Naive thymus-derived CD8-positive, alpha-beta T cell (primary cell): ENCODE measurements around the gene EXT2. TPM values are rescaled to one million over a fixed set of nuclear protein-coding genes. Genes with fewer than 3 reads are reported as not detected.

Source experiments
- ATAC-seq, 2 donors: fragments of 150-1000 bp; cut with Tn5 transposase in 1 of 2; sonication (Bioruptor Pico), chemical (Tn5 transposase) in 1 of 2; 1 replicate in 1 of 2; 2 replicates in 1 of 2; pipeline ENCODE4 v1.10.0; 2021; ENCODE audit warnings: mild to moderate bottlenecking in 2 of 2, moderate library complexity in 2 of 2
- POLR2A ChIA-PET: fragments of 350-600 bp; sonication (Branson Sonifier 250); formaldehyde crosslinking; loops from one replicate; lab custom pipeline; 2021; ENCODE audit warnings: antibody characterized with exemption; lab: Charles Lee
- DNase-seq, 10 donors: peaks; one replicate each; pipeline versions ENCODE4 v3.0.0 to v3.0.0-alpha.2; 2020 to 2022
- H3K27ac Mint-ChIP-seq, 10 donors: one replicate each; pipeline ENCODE4 v1.8.0; 2020 to 2022; ENCODE audit warnings: mild to moderate bottlenecking in 10 of 10, mixed read lengths in 10 of 10, moderate library complexity in 4 of 10, inconsistent platforms in 1 of 10
- H3K27me3 Mint-ChIP-seq, 5 donors: one replicate each; pipeline ENCODE4 v1.8.0; 2021 to 2022; ENCODE audit warnings: mixed read lengths in 5 of 5
- H3K36me3 Mint-ChIP-seq, 3 donors: one replicate each; pipeline ENCODE4 v1.8.0; 2020 to 2022; ENCODE audit warnings: mixed read lengths in 3 of 3, mild to moderate bottlenecking in 2 of 3, inconsistent platforms in 1 of 3
- H3K4me1 Mint-ChIP-seq, 4 donors: one replicate each; pipeline ENCODE4 v1.8.0; 2021 to 2022; ENCODE audit warnings: mixed read lengths in 4 of 4
- H3K4me3 Mint-ChIP-seq, 10 donors: one replicate each; pipeline ENCODE4 v1.8.0; 2020 to 2022; ENCODE audit warnings: mild to moderate bottlenecking in 10 of 10, mixed read lengths in 10 of 10, moderate library complexity in 6 of 10, inconsistent platforms in 1 of 10
- H3K9me3 Mint-ChIP-seq, 9 donors: one replicate each; pipeline ENCODE4 v1.8.0; 2020 to 2022; ENCODE audit warnings: mixed read lengths in 9 of 9, mild to moderate bottlenecking in 3 of 9, inconsistent platforms in 1 of 9, moderate library complexity in 1 of 9
- polyA plus RNA-seq, 3 donors: library from polyadenylated mRNA; unstranded; fragments of 300-500 nt; fragmentation: Illumina TruSeq; gene quantifications; one replicate each; pipeline ENCODE4 v1.2.3, GENCODE V29; 2021
- total RNA-seq, 8 experiments: library from RNA in 2 of 8; stranded (reverse) in 2 of 8; gene quantifications; one replicate each; pipeline ENCODE4 v1.2.3 and lab custom pipeline; 2021 to 2026

Gene EXT2
- total and polyA plus RNA-seq, 5 experiments from 2014 or later, result 27.3 to 39.5 (median 30.6) TPM

GRCh38 chr11:44185522-44185921 is 90.0 kb downstream of the EXT2 start:
- DNase-seq (no peak), ATAC-seq (no peak)
- Mint-ChIP-seq H3K4me1 (peaks cover 5 to 9% (median 7%) of the 10 kb centered on the region in 4 donors), H3K36me3 (peaks cover 34 to 66% (median 65%) of the 10 kb centered on the region in 3 donors), H3K4me3 (no peak overlapping the region), H3K27me3 (no peaks in the 10 kb centered on the region), H3K27ac (no peak overlapping the region), H3K9me3 (peaks cover 4 to 26% (median 20%) of the 10 kb centered on the region in 9 donors)
- POLR2A ChIA-PET, result no interaction called here

DNA sequence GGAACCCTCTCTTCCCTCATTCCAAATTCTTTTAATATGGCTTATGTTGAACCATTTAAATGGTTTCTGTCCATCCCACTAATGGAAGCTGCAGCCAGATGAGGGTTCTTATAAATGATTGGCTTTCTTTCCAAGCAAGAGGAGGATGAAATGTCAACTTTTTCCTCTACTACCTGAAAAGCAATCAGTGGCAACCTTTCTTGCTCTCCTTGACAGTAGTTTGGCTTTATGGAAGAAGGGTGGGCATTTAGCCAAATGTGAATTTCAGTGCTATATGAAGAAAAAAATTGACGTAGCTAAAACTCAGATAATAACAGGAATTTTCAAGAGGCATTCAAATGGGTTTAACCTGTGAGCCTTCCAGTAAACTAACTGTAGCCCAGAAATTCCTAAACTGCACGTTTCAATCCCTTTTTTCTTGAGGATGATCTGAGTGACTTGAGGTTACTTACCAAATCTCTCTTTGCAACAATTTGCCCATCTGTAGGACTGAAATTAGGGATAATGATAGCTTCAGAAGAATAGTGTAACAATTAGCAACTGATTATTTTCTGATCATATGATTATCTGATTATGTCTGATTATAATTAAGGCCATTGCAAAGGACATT is 90.9 kb downstream of the EXT2 start:
- Mint-ChIP-seq H3K4me1 (peaks cover 5 to 9% (median 7%) of the 10 kb centered on the region in 4 donors), H3K36me3 (peaks cover 32 to 66% (median 57%) of the 10 kb centered on the region in 3 donors), H3K27ac (no peak overlapping the region), H3K9me3 (peaks cover 4 to 26% (median 20%) of the 10 kb centered on the region in 9 donors), H3K4me3 (no peak overlapping the region), H3K27me3 (no peaks in the 10 kb centered on the region)
- no peak for DNase-seq
- POLR2A ChIA-PET, result interaction anchor here (0.7 kb wide), 1 partner anchor 1285 kb away, joined by 3 read pairs; no protein-coding TSS in a partner anchor
- no peak for ATAC-seq

DNA sequence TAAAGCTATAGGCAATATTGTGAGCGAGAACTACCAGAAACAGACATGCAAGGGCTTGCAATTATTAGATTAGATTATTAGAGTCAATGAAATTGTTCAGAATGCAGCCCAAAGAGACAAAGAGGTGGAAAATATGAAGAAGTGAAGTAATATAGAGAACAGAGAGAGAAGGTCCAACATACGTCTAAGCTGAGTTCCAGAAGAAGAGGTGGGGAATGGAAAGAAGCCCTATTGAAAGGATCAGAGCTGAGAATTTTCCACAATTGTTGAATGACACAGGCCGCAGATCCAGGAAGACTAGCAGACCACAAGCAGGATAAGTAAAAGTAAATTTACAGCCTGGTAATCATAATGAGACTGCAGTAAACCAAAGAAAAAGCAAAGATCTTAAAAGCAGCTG is 93.2 kb downstream of the EXT2 start:
- Mint-ChIP-seq H3K4me3 (peak overlapping the region in 1 of 10 donors; percentile 33), H3K27ac (no peak overlapping the region), H3K27me3 (no peaks in the 10 kb centered on the region), H3K4me1 (peaks cover 0 to 7% (median 6%) of the 10 kb centered on the region in 4 donors), H3K36me3 (peaks cover 40 to 72% (median 59%) of the 10 kb centered on the region in 3 donors), H3K9me3 (peaks cover 4 to 26% (median 20%) of the 10 kb centered on the region in 9 donors)
- POLR2A ChIA-PET, result no interaction called here
- no peak for DNase-seq
- no peak for ATAC-seq

DNA sequence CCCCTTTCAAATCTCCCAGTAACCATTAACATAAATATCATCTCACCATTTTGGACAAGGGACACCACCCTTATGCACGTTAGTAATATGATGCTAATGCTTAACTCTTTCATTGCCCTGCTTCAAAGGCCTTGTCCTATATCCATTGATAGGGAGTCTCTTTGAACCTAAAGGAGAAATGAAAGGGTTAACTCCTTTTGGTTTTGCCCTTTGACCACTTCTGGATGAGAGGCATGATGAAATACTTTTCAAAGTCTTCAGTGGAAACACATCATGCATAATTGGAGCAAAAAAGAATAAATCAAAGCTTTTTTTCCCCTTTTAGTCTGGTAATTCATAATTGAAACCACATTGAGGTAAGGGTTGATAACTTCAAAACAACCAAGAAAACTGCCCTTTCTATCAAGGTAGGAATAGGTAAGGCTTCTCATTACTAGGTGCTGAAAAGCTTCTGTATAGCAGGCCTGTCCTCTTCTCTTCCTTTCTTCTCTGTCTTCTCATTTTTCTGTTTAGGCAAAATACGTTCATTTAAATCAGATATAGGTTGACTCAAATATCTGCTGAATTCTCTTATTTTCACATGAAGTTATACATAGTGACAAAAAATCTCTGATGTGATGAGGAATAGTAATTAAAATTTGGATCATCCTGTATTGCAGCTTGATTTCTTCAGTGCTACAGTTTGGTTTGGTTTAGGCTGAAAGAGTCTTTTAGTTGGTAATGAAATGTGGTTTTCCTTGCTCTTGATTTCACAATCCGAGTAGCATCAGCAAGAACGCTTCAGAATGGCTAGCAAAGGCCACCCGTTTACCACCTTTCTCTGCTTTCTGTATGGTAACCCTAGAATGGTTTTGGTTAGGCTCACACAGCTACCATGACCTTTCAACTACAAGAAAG is 94.8 kb downstream of the EXT2 start:
- Mint-ChIP-seq H3K27me3 (no peaks in the 10 kb centered on the region), H3K27ac (no peak overlapping the region), H3K4me3 (no peak overlapping the region), H3K9me3 (peaks cover 4 to 26% (median 20%) of the 10 kb centered on the region in 9 donors), H3K4me1 (peaks cover 0 to 7% (median 4%) of the 10 kb centered on the region in 4 donors), H3K36me3 (peaks cover 52 to 75% (median 60%) of the 10 kb centered on the region in 3 donors)
- DNase-seq (no peak), ATAC-seq (no peak)
- POLR2A ChIA-PET, result no interaction called here

GRCh38 chr11:44190883-44191230 is 95.4 kb downstream of the EXT2 start:
- peaks cover 48 to 77% (median 57%) of the 10 kb centered on the region in 3 donors for H3K36me3 Mint-ChIP-seq
- H3K4me1 Mint-ChIP-seq, result peaks cover 0 to 7% (median 3%) of the 10 kb centered on the region in 4 donors
- H3K27ac Mint-ChIP-seq, result no peak overlapping the region
- POLR2A ChIA-PET, result no interaction called here
- peaks cover 4 to 25% (median 20%) of the 10 kb centered on the region in 9 donors for H3K9me3 Mint-ChIP-seq
- H3K27me3 Mint-ChIP-seq, result no peaks in the 10 kb centered on the region
- DNase-seq (no peak), ATAC-seq (no peak)
- H3K4me3 Mint-ChIP-seq, result no peak overlapping the region

DNA sequence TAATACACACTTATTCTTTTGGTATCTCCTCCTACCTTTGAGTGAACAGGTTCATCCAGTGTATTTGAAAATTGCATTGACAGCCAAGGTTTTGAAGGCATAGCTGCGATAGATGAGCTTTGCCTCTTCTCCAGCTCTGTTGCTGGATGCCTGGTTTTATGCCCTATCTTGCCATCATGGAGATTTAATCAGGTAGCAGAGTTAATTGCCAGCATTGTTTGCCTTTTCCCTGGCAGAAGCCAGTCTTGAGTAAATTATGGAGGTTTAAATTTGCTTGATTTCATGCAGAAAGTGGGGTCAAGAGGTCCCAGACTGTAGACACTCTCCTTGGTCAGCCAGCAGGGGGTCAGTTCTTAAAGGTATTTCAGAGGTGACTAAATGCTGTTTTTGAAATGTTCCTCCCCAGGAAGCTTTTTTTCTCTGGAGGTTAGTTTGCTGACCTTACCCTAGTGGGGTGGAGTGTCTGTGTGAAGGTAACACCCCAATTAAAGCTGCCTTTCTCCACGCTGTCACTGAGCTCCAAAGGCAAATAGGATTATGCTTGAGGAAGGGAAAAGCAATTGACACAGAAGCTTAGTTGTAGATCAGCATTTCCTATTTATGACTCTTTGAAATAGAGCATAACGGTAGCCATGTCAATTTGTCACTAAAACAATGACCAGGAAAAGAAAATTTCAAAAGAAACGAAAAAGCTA is 96.0 kb downstream of the EXT2 start:
- peaks cover 4 to 28% (median 20%) of the 10 kb centered on the region in 9 donors for H3K9me3 Mint-ChIP-seq
- ATAC-seq (no peak), DNase-seq (no peak)
- peaks cover 0 to 7% (median 3%) of the 10 kb centered on the region in 4 donors for H3K4me1 Mint-ChIP-seq
- POLR2A ChIA-PET, result no interaction called here
- H3K27ac Mint-ChIP-seq, result no peak overlapping the region
- no peaks in the 10 kb centered on the region for H3K27me3 Mint-ChIP-seq
- no peak overlapping the region for H3K4me3 Mint-ChIP-seq
- peaks cover 49 to 76% (median 60%) of the 10 kb centered on the region in 3 donors for H3K36me3 Mint-ChIP-seq

DNA sequence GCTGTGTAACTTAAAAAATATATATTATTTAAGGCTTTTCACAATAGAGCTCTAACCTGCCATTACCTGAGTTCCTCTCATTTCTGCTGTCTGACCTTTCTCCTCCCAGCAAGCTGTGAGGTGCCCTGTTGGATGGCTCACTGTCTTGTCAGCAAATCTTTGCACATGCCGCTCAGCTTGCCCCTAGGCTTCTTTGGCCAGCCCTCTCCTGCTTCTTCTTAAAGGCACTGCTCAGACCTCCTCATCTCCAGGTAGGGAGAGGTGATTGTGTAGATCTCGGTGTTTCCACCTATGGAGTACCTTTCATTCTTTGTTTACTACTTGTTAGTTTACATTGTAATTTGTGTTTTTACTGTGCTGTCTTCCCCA is 96.5 kb downstream of the EXT2 start:
- Mint-ChIP-seq H3K36me3 (peaks cover 54 to 78% (median 65%) of the 10 kb centered on the region in 3 donors), H3K27ac (no peak overlapping the region), H3K4me3 (no peak overlapping the region), H3K4me1 (peaks cover 0 to 9% (median 3%) of the 10 kb centered on the region in 4 donors), H3K27me3 (no peaks in the 10 kb centered on the region), H3K9me3 (peaks cover 4 to 28% (median 20%) of the 10 kb centered on the region in 9 donors)
- POLR2A ChIA-PET, result no interaction called here
- DNase-seq, result no peak
- no peak for ATAC-seq

DNA sequence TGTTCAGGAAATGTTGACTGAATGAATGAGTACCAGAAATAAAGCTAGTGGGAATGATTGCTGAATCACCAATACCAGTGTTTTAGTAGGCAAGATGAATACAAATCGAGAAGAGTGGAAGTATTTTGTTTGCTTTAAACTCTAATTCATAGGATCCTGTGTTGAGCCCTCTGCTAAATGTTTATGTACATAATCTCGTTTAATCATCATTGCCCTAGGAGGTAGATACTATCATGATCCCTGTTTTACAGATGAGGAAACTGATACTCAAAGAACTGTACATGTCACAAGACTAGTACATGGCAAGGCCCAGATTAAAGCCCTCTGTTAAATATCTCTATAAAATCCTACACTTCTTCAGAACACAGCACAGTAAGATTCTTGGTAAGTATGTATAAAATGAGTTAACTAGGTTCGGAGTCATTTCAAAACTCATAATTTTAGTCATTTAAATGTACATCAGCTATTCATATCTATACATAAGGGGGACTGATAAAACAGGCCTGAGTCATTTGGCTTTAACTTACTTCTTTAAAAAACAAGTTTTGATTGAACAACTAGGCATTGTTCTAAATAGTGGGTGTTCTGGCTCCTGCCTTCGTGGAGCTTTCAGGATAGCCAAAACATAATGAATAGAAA is 97.1 kb downstream of the EXT2 start:
- peaks cover 0 to 9% (median 3%) of the 10 kb centered on the region in 4 donors for H3K4me1 Mint-ChIP-seq
- no peaks in the 10 kb centered on the region for H3K27me3 Mint-ChIP-seq
- H3K4me3 Mint-ChIP-seq, result no peak overlapping the region
- peaks cover 55 to 78% (median 64%) of the 10 kb centered on the region in 3 donors for H3K36me3 Mint-ChIP-seq
- H3K9me3 Mint-ChIP-seq, result peaks cover 4 to 23% (median 18%) of the 10 kb centered on the region in 9 donors
- DNase-seq (no peak), ATAC-seq (no peak)
- peak overlapping the region in 1 of 10 donors; percentile 93 for H3K27ac Mint-ChIP-seq
- POLR2A ChIA-PET, result no interaction called here

DNA sequence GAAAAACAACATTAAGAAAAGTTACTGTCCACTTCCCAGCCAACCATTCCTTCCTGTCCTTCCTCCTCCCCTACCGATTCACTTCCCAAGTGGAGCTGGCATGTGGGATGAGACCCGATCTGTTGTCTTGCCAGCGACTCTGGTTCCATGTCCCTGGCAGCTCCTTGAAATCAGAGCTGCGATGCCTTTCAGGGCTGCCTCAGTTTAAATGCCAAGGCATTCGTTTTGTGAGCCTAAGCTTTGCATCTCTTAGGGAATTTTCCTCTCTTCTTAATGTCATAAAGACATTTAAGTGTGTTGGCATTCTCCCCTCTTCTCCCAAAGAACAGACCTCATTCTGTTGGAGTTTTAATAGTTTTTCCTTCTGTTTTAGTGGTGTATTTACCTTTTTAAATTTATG is 98.4 kb downstream of the EXT2 start:
- Mint-ChIP-seq H3K4me1 (peaks cover 0 to 8% (median 3%) of the 10 kb centered on the region in 4 donors), H3K9me3 (peaks cover 0 to 11% (median 5%) of the 10 kb centered on the region in 9 donors), H3K27ac (no peak overlapping the region), H3K36me3 (peaks cover 49 to 78% (median 66%) of the 10 kb centered on the region in 3 donors), H3K4me3 (no peak overlapping the region), H3K27me3 (no peaks in the 10 kb centered on the region)
- POLR2A ChIA-PET, result no interaction called here
- ATAC-seq (no peak), DNase-seq (no peak)

DNA sequence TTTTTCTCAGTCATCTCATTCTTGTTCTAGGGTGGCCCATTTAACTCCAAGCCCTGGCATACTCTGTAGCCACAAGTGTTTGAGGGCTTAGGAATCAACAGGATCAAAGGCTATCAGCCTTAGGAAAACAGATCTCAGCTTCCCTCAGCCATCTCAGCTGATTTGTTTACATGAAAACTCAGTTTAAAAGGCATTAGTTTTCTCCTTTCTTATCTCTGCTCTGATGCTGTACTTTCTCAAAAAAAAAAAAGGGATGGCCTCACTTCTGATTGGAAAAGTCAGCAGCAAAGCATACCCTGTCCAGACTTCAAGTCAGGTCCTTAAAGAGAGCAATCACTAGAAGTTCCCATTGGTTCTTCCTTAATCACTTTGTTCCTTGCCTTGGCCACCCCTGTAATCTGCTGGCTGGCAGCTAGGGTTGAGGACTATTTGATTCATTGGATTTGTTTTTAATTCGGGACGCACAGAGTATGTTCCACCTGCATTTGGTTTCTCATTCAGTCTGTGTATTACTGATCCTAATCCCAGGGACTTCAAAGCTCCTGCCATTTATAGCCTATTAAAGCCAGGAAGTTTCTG is 102.8 kb downstream of the EXT2 start:
- DNase-seq, result no peak
- peaks cover 0 to 4% (median 0%) of the 10 kb centered on the region in 4 donors for H3K4me1 Mint-ChIP-seq
- H3K4me3 Mint-ChIP-seq, result no peak overlapping the region
- peak overlapping the region in 1 of 10 donors; percentile 61 for H3K27ac Mint-ChIP-seq
- H3K27me3 Mint-ChIP-seq, result no peaks in the 10 kb centered on the region
- peaks cover 34 to 84% (median 79%) of the 10 kb centered on the region in 3 donors for H3K36me3 Mint-ChIP-seq
- ATAC-seq, result no peak
- peaks cover 0 to 4% (median 0%) of the 10 kb centered on the region in 9 donors for H3K9me3 Mint-ChIP-seq
- POLR2A ChIA-PET, result no interaction called here

DNA sequence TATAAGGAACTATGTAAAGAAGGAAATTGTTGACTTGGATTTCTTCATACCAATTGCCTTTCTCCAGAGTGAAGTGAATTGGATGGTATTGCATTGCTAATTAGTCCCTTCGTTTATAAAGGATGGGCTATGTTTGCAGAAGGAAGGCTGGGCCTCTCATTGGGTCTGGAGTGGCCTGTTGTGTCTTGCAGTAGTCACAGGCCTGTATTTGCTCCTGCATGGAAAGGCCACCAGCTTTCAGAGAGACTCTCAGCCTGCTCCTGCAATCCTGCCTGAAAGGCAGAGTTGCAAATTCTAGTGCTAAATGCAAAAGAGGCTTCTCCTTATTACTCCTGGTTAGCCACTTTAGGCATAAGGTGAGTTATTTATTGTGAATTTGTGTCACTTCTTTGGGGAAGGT is 103.8 kb downstream of the EXT2 start:
- no peak for ATAC-seq
- no peak for DNase-seq
- Mint-ChIP-seq H3K27ac (no peak overlapping the region), H3K9me3 (peaks cover 0 to 4% (median 0%) of the 10 kb centered on the region in 9 donors), H3K4me3 (no peak overlapping the region), H3K36me3 (peaks cover 27 to 81% (median 78%) of the 10 kb centered on the region in 3 donors), H3K27me3 (no peaks in the 10 kb centered on the region), H3K4me1 (peaks cover 0 to 5% (median 0%) of the 10 kb centered on the region in 4 donors)
- POLR2A ChIA-PET, result no interaction called here

- Mint-ChIP-seq H3K4me3 (no peak overlapping the region), H3K36me3 (peaks cover 22 to 84% (median 78%) of the 10 kb centered on the region in 3 donors), H3K9me3 (peaks cover 0 to 4% (median 0%) of the 10 kb centered on the region in 9 donors), H3K27ac (peak overlapping the region in 1 of 10 donors; percentile 13), H3K4me1 (peaks cover 0 to 5% (median 0%) of the 10 kb centered on the region in 4 donors), H3K27me3 (no peaks in the 10 kb centered on the region)
- DNase-seq (no peak), ATAC-seq (no peak)
- POLR2A ChIA-PET, result no interaction called here
These were observed 104.3 kb downstream of the EXT2 start for GRCh38 chr11:44199816-44200215.
